T-helper 2 cell treated with Interferon-gamma antibody and Interleukin-4, amounts not matched to agents 5 μg/mL and 100 μg/mL, for 36 hours (primary cell): ENCODE results near the gene MEF2A.
A peak's percentile ranks its signal among the peaks of the same experiment; 100 is the strongest.

Experiments used
- DNase-seq: peaks from one replicate; pipeline ENCODE4 v3.0.0; 2021; ENCODE audit warnings: low spot score
- H3K27ac Mint-ChIP-seq: one replicate; pipeline ENCODE4 v1.8.0; 2021; ENCODE audit warnings: mild to moderate bottlenecking, mixed read lengths
- H3K27me3 Mint-ChIP-seq: one replicate; pipeline ENCODE4 v1.8.0; 2021; ENCODE audit warnings: low read depth, mixed read lengths
- H3K36me3 Mint-ChIP-seq: one replicate; pipeline ENCODE4 v1.8.0; 2021; ENCODE audit warnings: low read depth, mixed read lengths
- H3K4me1 Mint-ChIP-seq: one replicate; pipeline ENCODE4 v1.8.0; 2021; ENCODE audit warnings: low read depth, mixed read lengths
- H3K4me3 Mint-ChIP-seq: one replicate; pipeline ENCODE4 v1.8.0; 2022; ENCODE audit warnings: mild to moderate bottlenecking, moderate library complexity, mixed read lengths
- H3K9me3 Mint-ChIP-seq: one replicate; pipeline ENCODE4 v1.8.0; 2021; ENCODE audit warnings: mixed read lengths

Gene MEF2A

DNA sequence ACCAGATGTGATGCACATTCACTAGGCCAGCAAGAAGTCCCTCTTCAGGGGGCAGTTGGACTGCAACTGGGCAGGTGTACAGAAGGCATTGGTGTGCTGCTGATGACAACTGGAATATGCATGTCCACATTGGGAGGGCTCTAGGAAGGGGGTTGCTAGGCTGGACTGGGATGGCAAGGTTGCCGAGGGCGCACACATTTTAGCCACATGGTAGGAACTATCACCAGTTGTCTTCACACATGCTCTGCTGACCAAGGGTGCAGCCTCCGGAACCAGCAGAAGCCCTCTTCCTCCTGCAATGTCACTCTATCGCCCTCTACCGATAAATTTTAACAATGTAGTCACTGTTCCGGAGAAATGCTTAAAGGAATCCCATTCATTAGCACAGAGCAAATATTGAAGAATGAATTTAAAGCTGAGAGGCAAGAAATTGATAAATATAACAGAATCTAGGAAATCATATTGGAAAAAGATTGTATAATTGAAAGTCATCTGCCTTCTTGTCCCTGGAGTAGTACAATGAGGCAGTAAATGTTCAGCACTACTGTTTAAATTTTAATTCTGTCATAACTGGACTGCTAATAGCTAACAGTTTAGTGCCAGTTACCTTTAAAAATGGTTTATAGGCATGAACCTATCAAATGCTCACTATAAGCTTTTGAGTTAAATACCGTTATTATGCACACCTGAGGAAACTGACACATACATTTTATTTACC lies 190.1 kb downstream of the MEF2A start:
- H3K4me1 Mint-ChIP-seq, result peaks cover 6% of the 10 kb centered on the region
- peak; percentile 23 for DNase-seq
- peaks cover 8% of the 10 kb centered on the region for H3K27me3 Mint-ChIP-seq
- no peaks in the 10 kb centered on the region for H3K9me3 Mint-ChIP-seq
- H3K36me3 Mint-ChIP-seq, result no peaks in the 10 kb centered on the region
- H3K27ac Mint-ChIP-seq, result no peak overlapping the region
- H3K4me3 Mint-ChIP-seq, result no peak overlapping the region

GRCh38 chr15:99762288-99762687 lies 196.5 kb downstream of the MEF2A start:
- no peaks in the 10 kb centered on the region for H3K9me3 Mint-ChIP-seq
- H3K27ac Mint-ChIP-seq, result no peak overlapping the region
- H3K27me3 Mint-ChIP-seq, result peaks cover 16% of the 10 kb centered on the region
- DNase-seq, result no peak
- no peaks in the 10 kb centered on the region for H3K4me1 Mint-ChIP-seq
- H3K36me3 Mint-ChIP-seq, result no peaks in the 10 kb centered on the region
- no peak overlapping the region for H3K4me3 Mint-ChIP-seq

DNA sequence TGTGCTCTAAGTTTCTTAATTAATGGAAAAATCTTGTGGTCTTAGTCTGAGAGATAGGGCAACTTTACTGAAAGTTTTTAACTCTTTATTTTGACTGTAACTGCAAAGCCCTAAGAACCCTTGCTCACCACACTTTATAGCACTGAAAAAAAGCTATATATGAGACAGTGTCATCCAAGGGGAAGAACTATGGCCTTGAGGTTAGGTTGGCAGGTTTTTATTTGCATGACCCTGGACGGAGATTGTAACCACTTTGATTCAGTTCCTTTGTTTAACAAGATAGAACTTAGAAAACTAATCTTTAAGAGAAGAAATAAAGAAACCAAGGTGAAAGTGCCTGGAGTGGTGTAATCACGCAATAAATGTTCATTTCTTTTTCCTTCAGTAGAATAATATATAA lies 198.0 kb downstream of the MEF2A start:
- Mint-ChIP-seq H3K27ac (no peak overlapping the region), H3K4me1 (no peaks in the 10 kb centered on the region), H3K27me3 (peaks cover 13% of the 10 kb centered on the region), H3K36me3 (no peaks in the 10 kb centered on the region), H3K4me3 (no peak overlapping the region), H3K9me3 (no peaks in the 10 kb centered on the region)
- no peak for DNase-seq

DNA sequence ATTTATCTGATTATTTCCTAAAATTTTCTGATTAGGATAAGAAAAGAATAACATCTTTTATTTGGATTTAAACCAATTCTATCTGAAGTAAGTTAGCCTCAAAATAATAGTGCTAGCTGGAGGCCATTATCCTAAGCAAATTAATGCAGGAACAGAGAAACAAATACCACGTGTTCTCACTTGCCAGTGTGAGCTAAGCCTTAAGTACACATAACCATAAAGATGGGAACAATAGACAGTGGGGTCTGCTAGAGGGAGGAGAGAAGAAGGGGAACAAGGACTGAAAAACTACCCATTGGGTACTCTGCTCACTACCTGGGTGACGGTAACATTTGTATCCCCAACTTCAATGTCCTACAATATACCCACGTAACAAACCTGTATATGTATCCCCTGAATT lies 198.7 kb downstream of the MEF2A start:
- no peak for DNase-seq
- H3K27ac Mint-ChIP-seq, result no peak overlapping the region
- H3K4me1 Mint-ChIP-seq, result no peaks in the 10 kb centered on the region
- no peaks in the 10 kb centered on the region for H3K36me3 Mint-ChIP-seq
- no peaks in the 10 kb centered on the region for H3K9me3 Mint-ChIP-seq
- peaks cover 10% of the 10 kb centered on the region for H3K27me3 Mint-ChIP-seq
- H3K4me3 Mint-ChIP-seq, result no peak overlapping the region
